Lower leg skin (tissue), 4 donors: Measurements from ENCODE around the gene FLYWCH2. TPM values are rescaled to one million over a fixed set of nuclear protein-coding genes. Genes with fewer than 3 reads are reported as not detected.

Experiments
- DNase-seq, 2 donors: peaks; one replicate each; pipeline ENCODE4 v3.0.0-alpha.2; 2019; ENCODE audit warnings: low spot score in 2 of 2
- H3K4me3 ChIP-seq: fragments of 200-600 bp; sonication (generic); 2 replicates; pipeline ENCODE4 v1.5.1; 2017; ENCODE audit warnings: mild to moderate bottlenecking, low read depth; ENCODE audit not compliant: poor library complexity, severe bottlenecking
- POLR2A ChIP-seq, 2 donors: fragments of 450-650 bp; IDR thresholded peaks; one replicate each; pipeline ENCODE4 v1.6.1; 2016 to 2017; ENCODE audit warnings: antibody characterized with exemption in 2 of 2, mild to moderate bottlenecking in 1 of 2, moderate library complexity in 1 of 2
- WGBS, 2 donors: methylation state at CpG; one replicate each; pipeline ENCODE4 v1.1.5; 2018; 5-methylcytosine and 5-hydroxymethylcytosine counted together
- intact Hi-C: fragments of 100-400 bp; cut with DNase I; formaldehyde crosslinking; loops from one replicate; pipeline ENCODE4 v1.15.0; 2023; ENCODE audit warnings: low total_unique reads
- total RNA-seq, 4 donors: library from RNA; depleted of rRNA; stranded (reverse); fragments of >200 nt; gene quantifications; one replicate each; pipeline ENCODE4 v1.1.0, GENCODE V29; 2016
- TF ChIP-seq, protein P1 (sequence below), 3 donors: fragments of 450-650 bp; IDR thresholded peaks; one replicate each; pipeline ENCODE4 v1.5.1; 2016; ENCODE audit warnings: antibody characterized with exemption in 3 of 3, mild to moderate bottlenecking in 3 of 3, moderate library complexity in 2 of 3

FLYWCH2 gene
- total RNA-seq, 4 donors from 2014 or later = 36.4 to 44.6 (median 40.3) TPM

DNA sequence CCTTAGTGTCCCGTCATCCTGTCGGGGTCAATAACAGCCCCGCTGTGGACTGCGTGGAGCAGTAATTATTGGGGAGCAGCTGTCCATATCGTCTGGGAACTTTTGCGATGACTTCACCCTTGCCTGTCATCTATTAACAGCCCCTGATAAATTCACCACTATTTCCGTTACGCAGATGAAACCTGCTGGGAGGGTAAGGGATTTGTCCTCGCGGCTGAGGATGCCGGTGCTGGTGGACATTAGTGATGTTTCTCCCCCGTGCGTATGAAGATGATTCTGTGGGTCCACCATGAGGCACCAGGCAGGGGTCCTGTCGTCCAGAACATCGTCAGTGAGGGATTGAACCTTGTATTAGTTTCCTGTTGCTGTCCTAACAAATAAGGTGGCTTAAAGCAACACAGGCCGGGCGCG lies 1.0 kb downstream of the FLYWCH2 start:
- 56 to 57% methylated on average over 18 of the region's 18 CpGs for WGBS, 2 donors
- H3K4me3 ChIP-seq = peak overlapping the region; percentile 54
- no peak for DNase-seq
- TF ChIP-seq, protein P1, sequence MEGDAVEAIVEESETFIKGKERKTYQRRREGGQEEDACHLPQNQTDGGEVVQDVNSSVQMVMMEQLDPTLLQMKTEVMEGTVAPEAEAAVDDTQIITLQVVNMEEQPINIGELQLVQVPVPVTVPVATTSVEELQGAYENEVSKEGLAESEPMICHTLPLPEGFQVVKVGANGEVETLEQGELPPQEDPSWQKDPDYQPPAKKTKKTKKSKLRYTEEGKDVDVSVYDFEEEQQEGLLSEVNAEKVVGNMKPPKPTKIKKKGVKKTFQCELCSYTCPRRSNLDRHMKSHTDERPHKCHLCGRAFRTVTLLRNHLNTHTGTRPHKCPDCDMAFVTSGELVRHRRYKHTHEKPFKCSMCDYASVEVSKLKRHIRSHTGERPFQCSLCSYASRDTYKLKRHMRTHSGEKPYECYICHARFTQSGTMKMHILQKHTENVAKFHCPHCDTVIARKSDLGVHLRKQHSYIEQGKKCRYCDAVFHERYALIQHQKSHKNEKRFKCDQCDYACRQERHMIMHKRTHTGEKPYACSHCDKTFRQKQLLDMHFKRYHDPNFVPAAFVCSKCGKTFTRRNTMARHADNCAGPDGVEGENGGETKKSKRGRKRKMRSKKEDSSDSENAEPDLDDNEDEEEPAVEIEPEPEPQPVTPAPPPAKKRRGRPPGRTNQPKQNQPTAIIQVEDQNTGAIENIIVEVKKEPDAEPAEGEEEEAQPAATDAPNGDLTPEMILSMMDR (IDR thresholded peaks at IDR 0.05) = no peak
- no peak for TF ChIP-seq POLR2A (IDR thresholded peaks at IDR 0.05)
- intact Hi-C loops = no loop called here

DNA sequence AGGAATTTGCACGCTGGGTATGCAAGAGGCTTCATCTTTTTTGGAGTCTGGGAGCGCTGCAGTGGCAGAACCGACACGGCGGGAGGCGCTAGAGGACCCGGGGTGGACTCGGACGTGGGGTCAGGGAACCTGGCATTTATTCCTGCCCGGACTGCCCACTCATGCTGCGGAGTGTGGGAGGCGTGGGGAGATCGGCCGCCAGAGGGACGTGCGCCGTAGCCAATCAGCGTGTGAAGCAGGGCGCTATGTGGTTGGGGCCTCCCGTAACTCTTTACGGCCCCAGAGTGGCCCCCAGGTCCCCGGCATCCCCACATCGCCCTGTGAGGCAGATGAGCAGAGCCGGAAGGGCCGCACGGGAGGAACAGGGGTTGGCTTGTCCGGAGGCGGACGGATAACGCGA lies 11.2 kb downstream of the FLYWCH2 start:
- 88 to 90% methylated on average over 31 of the region's 31 CpGs for WGBS, 2 donors
- TF ChIP-seq, protein P1 (IDR thresholded peaks at IDR 0.05) = no peak
- H3K4me3 ChIP-seq = no peak overlapping the region
- DNase-seq = no peak
- intact Hi-C loops = no loop called here

DNA sequence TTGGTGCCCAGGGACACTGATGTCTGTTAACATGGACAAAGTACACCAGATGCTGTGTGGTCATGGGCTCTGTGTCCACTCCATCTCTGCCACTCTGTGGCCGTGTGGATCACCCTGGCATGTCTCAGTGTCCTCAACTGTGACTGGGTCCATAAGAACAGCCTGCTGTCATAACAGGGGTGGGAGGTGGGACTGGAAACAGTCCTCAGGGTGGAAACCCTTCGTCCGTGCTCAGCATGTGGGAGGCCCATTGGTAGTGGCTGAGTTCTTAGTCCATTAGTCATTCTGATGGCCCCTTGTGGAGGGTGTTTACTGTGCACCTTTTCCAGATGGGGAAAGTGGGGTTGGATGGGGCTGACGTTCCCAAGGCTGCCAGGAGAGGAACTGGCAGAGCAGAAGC lies 12.8 kb downstream of the FLYWCH2 start:
- TF ChIP-seq, protein P1 (IDR thresholded peaks at IDR 0.05) = no peak
- TF ChIP-seq POLR2A (IDR thresholded peaks at IDR 0.05) = no peak
- 55 to 79% methylated on average over 4 of the region's 4 CpGs for whole genome bisulfite sequencing, 2 donors
- intact Hi-C loops = no loop called here

DNA sequence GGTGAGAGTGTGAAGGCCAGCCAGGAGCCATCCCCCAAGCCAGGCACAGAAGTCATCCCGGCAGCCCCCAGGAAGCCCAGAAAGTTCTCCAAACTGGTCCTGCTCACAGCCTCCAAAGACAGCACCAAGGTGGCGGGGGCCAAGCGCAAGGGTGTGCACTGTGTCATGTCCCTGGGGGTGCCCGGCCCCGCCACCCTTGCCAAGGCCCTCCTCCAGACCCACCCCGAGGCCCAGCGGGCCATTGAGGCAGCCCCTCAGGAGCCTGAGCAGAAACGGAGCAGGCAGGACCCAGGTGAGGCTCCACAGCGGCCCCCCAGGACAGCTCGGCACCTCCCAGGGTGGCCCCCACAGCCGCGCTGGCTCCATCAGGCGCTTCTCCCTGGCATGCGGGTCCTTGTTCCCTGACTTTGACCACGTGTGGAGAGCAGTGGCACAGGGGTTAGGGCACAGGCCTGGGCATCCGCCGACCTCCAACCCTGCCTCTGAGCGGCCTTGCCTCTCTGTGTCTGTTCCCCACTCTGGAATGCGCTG lies 13.5 kb downstream of the FLYWCH2 start:
- intact Hi-C loops = no loop called here
- TF ChIP-seq, protein P1 (IDR thresholded peaks at IDR 0.05) = no peak
- no peak for TF ChIP-seq POLR2A (IDR thresholded peaks at IDR 0.05)
- H3K4me3 ChIP-seq = no peak overlapping the region
- no peak for DNase-seq
- 94 to 98% methylated on average over 10 to 18 of the region's 19 CpGs for WGBS, 2 donors

More for the DNA sequence above, 12.8 kb downstream of the FLYWCH2 start:
- no peak for DNase-seq
- H3K4me3 ChIP-seq = no peak overlapping the region

DNA sequence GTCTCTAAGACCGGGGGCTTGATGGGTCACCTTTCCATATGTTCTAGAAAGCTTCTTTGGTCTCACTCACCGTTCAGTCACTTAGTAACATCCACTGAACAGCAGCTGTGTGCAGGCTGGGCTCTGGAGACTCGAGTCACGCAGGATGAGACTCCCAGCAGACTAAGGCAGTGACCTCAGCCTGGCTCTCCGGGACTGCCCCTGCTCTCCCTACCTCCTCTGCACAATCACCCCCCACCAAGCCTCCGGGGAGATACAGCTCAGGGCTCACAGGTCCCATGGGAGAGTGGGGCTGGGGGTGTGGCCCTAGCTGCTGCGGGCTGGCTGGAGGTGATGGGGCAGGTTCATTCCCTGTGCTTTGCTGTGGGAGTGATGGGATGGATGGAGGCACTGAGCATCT lies 14.1 kb downstream of the FLYWCH2 start:
- no peak for TF ChIP-seq POLR2A (IDR thresholded peaks at IDR 0.05)
- TF ChIP-seq, protein P1 (IDR thresholded peaks at IDR 0.05) = no peak
- intact Hi-C loops = no loop called here
- 84 to 85% methylated on average over 7 of the region's 7 CpGs for WGBS, 2 donors
- no peak for DNase-seq
- H3K4me3 ChIP-seq = no peak overlapping the region
